Naive B cell (primary cell): ENCODE data around the gene PAX9. TPM values are rescaled to one million over a fixed set of nuclear protein-coding genes. Genes with fewer than 3 reads are reported as not detected.

Source experiments
- ATAC-seq, 2 donors: fragments of 150-1000 bp; cut with Tn5 transposase; 2 replicates each; pipeline ENCODE4 v1.10.0; 2021; ENCODE audit warnings: low read depth in 2 of 2, mild to moderate bottlenecking in 2 of 2, moderate library complexity in 2 of 2
- DNase-seq: peaks from one replicate; pipeline ENCODE4 v3.0.0; 2022
- H3K27ac Mint-ChIP-seq, 6 donors: one replicate each; pipeline ENCODE4 v1.8.0; 2020 to 2022; ENCODE audit warnings: mild to moderate bottlenecking in 6 of 6, mixed read lengths in 6 of 6, moderate library complexity in 5 of 6, inconsistent platforms in 2 of 6
- H3K27me3 Mint-ChIP-seq, 3 donors: one replicate each; pipeline ENCODE4 v1.8.0; 2021 to 2022; ENCODE audit warnings: mixed read lengths in 3 of 3, mild to moderate bottlenecking in 1 of 3
- H3K36me3 Mint-ChIP-seq, 2 donors: one replicate each; pipeline ENCODE4 v1.8.0; 2020 to 2022; ENCODE audit warnings: mixed read lengths in 2 of 2, inconsistent platforms in 1 of 2, mild to moderate bottlenecking in 1 of 2
- H3K4me1 Mint-ChIP-seq, 3 donors: one replicate each; pipeline ENCODE4 v1.8.0; 2020 to 2022; ENCODE audit warnings: mixed read lengths in 3 of 3, inconsistent platforms in 1 of 3, mild to moderate bottlenecking in 1 of 3, moderate library complexity in 1 of 3
- H3K4me3 Mint-ChIP-seq, 8 donors: one replicate each; pipeline ENCODE4 v1.8.0; 2020 to 2022; ENCODE audit warnings: mild to moderate bottlenecking in 8 of 8, mixed read lengths in 8 of 8, moderate library complexity in 8 of 8, inconsistent platforms in 2 of 8
- H3K9me3 Mint-ChIP-seq, 7 donors: one replicate each; pipeline ENCODE4 v1.8.0; 2020 to 2022; ENCODE audit warnings: mixed read lengths in 7 of 7, mild to moderate bottlenecking in 5 of 7, inconsistent platforms in 2 of 7, moderate library complexity in 1 of 7
- polyA plus RNA-seq, 6 donors: library from polyadenylated mRNA; unstranded; fragments of 300-500 nt; fragmentation: Illumina TruSeq; gene quantifications; one replicate each; pipeline ENCODE4 v1.2.3, GENCODE V29; 2021; ENCODE audit warnings: low read depth in 6 of 6

PAX9 gene
- polyA plus RNA-seq, 6 donors from 2014 or later = not detected

- peaks cover 0 to 4% (median 0%) of the 10 kb centered on the region in 3 donors for H3K27me3 Mint-ChIP-seq
Observed at GRCh38 chr14:36707570-36707969, 45.9 kb downstream of the PAX9 start.

GRCh38 chr14:36713960-36714703 lies 52.5 kb downstream of the PAX9 start:
- DNase-seq = no peak
- Mint-ChIP-seq H3K4me1 (no peaks in the 10 kb centered on the region), H3K27ac (no peak overlapping the region), H3K27me3 (no peaks in the 10 kb centered on the region), H3K9me3 (peaks cover 0 to 8% (median 0%) of the 10 kb centered on the region in 7 donors), H3K36me3 (no peaks in the 10 kb centered on the region), H3K4me3 (no peak overlapping the region)
- no peak for ATAC-seq

More at GRCh38 chr14:36707570-36707969, 45.9 kb downstream of the PAX9 start:
- no peak overlapping the region for H3K27ac Mint-ChIP-seq
- DNase-seq (no peak), ATAC-seq (no peak)
- H3K36me3 Mint-ChIP-seq = no peaks in the 10 kb centered on the region
- H3K4me1 Mint-ChIP-seq = no peaks in the 10 kb centered on the region
- H3K4me3 Mint-ChIP-seq = no peak overlapping the region
- peaks cover 0 to 5% (median 0%) of the 10 kb centered on the region in 7 donors for H3K9me3 Mint-ChIP-seq

- no peak overlapping the region for H3K4me3 Mint-ChIP-seq
Observed at GRCh38 chr14:36716614-36717184, 55.0 kb downstream of the PAX9 start.

DNA sequence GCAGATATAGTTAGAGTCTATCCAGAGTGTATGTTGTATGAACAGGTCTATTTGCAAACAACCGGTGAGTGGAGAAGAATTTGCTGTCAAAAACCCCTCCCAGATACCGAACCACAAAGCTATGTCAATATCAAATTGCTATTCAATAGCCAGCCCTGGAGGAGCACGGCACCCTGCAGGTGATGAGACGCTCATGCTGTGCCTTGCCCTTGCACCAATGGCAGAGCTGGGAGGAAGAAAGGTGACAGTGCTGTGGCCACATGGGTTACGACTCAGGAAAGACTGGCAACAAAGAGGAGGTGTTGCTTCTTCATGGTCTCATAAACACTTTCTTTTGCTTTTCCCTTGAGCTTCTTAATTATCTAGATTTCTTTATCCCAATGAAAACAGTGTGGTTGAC lies 55.7 kb downstream of the PAX9 start:
- no peak overlapping the region for H3K27ac Mint-ChIP-seq
- H3K27me3 Mint-ChIP-seq = no peaks in the 10 kb centered on the region
- H3K4me3 Mint-ChIP-seq = no peak overlapping the region
- no peaks in the 10 kb centered on the region for H3K4me1 Mint-ChIP-seq
- no peak for ATAC-seq
- no peaks in the 10 kb centered on the region for H3K36me3 Mint-ChIP-seq
- H3K9me3 Mint-ChIP-seq = peaks cover 0 to 6% (median 2%) of the 10 kb centered on the region in 7 donors
- DNase-seq = no peak

More at GRCh38 chr14:36716614-36717184, 55.0 kb downstream of the PAX9 start:
- H3K36me3 Mint-ChIP-seq = no peaks in the 10 kb centered on the region
- no peak for ATAC-seq
- no peak for DNase-seq
- peak overlapping the region in 1 of 6 donors; percentile 27 for H3K27ac Mint-ChIP-seq
- H3K9me3 Mint-ChIP-seq = peaks cover 0 to 6% (median under 1%) of the 10 kb centered on the region in 7 donors
- H3K4me1 Mint-ChIP-seq = no peaks in the 10 kb centered on the region
- H3K27me3 Mint-ChIP-seq = no peaks in the 10 kb centered on the region

DNA sequence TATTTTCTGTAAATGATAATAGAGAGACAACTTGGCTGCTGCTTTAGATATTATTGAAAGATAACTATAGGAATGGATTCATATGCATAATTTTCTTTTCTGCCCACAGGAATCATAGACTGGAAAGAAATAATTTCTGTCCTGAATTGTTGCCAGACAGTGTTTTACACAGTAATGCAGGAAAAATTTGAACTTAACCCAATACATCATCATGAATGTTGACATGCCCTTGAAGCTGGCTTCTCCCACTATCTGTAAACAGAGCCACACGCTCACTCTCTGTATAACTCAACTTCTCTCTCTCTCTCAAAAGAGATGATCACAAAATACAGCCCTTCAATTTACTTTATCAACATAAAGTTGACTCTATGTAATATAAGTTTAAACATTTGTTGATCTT lies 56.6 kb downstream of the PAX9 start:
- Mint-ChIP-seq H3K27ac (no peak overlapping the region), H3K36me3 (no peaks in the 10 kb centered on the region), H3K9me3 (peaks cover 0 to 6% (median 4%) of the 10 kb centered on the region in 7 donors), H3K4me1 (no peaks in the 10 kb centered on the region), H3K27me3 (no peaks in the 10 kb centered on the region), H3K4me3 (no peak overlapping the region)
- DNase-seq (no peak), ATAC-seq (no peak)

- no peak for ATAC-seq
- H3K4me1 Mint-ChIP-seq = no peaks in the 10 kb centered on the region
- no peak overlapping the region for H3K4me3 Mint-ChIP-seq
- H3K27me3 Mint-ChIP-seq = no peaks in the 10 kb centered on the region
- H3K36me3 Mint-ChIP-seq = no peaks in the 10 kb centered on the region
- H3K27ac Mint-ChIP-seq = no peak overlapping the region
- H3K9me3 Mint-ChIP-seq = peaks cover 0 to 6% (median 2%) of the 10 kb centered on the region in 7 donors
- no peak for DNase-seq
Observed at GRCh38 chr14:36719823-36720222, 58.2 kb downstream of the PAX9 start.

DNA sequence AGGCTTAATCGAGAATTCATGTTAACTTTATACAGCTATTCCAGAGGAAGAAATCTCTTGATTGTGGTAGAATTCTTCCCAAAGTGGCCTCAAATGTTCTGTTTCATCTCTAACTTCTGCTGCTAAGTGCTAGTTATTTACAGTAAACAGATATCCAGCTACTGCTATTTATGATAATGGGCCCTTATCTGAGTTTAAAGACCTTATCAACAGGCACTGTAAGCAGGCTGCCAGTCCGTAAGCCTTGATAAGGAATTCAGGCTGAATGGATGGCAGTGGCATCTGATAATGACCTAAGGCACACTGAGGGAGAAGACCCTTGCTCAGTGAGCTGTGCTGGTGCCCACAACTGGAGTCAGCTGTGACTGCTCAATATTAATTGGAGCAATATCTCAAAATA lies 59.0 kb downstream of the PAX9 start:
- ATAC-seq = no peak
- no peaks in the 10 kb centered on the region for H3K4me1 Mint-ChIP-seq
- no peaks in the 10 kb centered on the region for H3K36me3 Mint-ChIP-seq
- peaks cover 0 to 10% (median 2%) of the 10 kb centered on the region in 7 donors for H3K9me3 Mint-ChIP-seq
- H3K27ac Mint-ChIP-seq = no peak overlapping the region
- DNase-seq = no peak
- H3K4me3 Mint-ChIP-seq = no peak overlapping the region
- no peaks in the 10 kb centered on the region for H3K27me3 Mint-ChIP-seq

GRCh38 chr14:36721877-36722276 lies 60.2 kb downstream of the PAX9 start:
- H3K36me3 Mint-ChIP-seq = no peaks in the 10 kb centered on the region
- no peak for ATAC-seq
- no peak overlapping the region for H3K27ac Mint-ChIP-seq
- H3K4me3 Mint-ChIP-seq = no peak overlapping the region
- H3K27me3 Mint-ChIP-seq = no peaks in the 10 kb centered on the region
- H3K4me1 Mint-ChIP-seq = no peaks in the 10 kb centered on the region
- H3K9me3 Mint-ChIP-seq = peaks cover 0 to 10% (median 2%) of the 10 kb centered on the region in 7 donors
- DNase-seq = no peak

DNA sequence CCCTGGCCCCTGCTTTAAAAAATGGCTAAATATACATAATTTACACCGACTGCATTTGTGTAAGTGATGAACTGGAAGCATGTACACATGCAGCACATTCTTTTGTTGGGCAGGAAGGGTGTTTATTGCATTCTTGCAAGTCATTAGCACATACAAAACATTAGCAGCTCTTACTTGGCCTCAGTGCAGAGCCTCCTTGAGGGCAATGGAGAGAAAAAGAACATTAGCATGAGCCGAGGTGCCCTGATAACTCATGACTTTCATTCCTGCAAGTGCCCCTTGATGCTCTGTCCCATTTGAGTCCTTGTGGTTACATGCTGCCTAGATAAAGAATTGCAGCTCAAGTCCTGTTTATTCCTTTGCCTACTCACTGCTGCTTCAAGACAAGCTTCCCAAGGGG lies 61.9 kb downstream of the PAX9 start:
- ATAC-seq (no peak), DNase-seq (no peak)
- Mint-ChIP-seq H3K9me3 (peaks cover 0 to 4% (median 2%) of the 10 kb centered on the region in 7 donors), H3K36me3 (no peaks in the 10 kb centered on the region), H3K4me1 (no peaks in the 10 kb centered on the region), H3K27ac (no peak overlapping the region), H3K4me3 (no peak overlapping the region), H3K27me3 (no peaks in the 10 kb centered on the region)

- H3K27me3 Mint-ChIP-seq = no peaks in the 10 kb centered on the region
- no peaks in the 10 kb centered on the region for H3K36me3 Mint-ChIP-seq
- H3K9me3 Mint-ChIP-seq = peaks cover 0 to 4% (median 2%) of the 10 kb centered on the region in 7 donors
- ATAC-seq (no peak), DNase-seq (no peak)
- H3K4me3 Mint-ChIP-seq = no peak overlapping the region
- no peaks in the 10 kb centered on the region for H3K4me1 Mint-ChIP-seq
- H3K27ac Mint-ChIP-seq = no peak overlapping the region
Observed at GRCh38 chr14:36724162-36724561, 62.5 kb downstream of the PAX9 start.

GRCh38 chr14:36726128-36726527 lies 64.5 kb downstream of the PAX9 start:
- Mint-ChIP-seq H3K4me1 (no peaks in the 10 kb centered on the region), H3K27me3 (no peaks in the 10 kb centered on the region), H3K4me3 (no peak overlapping the region), H3K9me3 (peaks cover 0 to 9% (median 2%) of the 10 kb centered on the region in 7 donors), H3K36me3 (no peaks in the 10 kb centered on the region), H3K27ac (no peak overlapping the region)
- no peak for DNase-seq
- ATAC-seq = no peak

Other genes starting within 250 kb of the PAX9 start
- not detected for gene NKX2-1, start 141.6 kb upstream of the PAX9 start, polyA plus RNA-seq
- gene NKX2-8, start 79.2 kb upstream of the PAX9 start, polyA plus RNA-seq = not detected